Adrenal gland (tissue), 12 donors: ENCODE data around the gene UFSP2. TPM values are rescaled to one million over a fixed set of nuclear protein-coding genes. Genes with fewer than 3 reads are reported as not detected.
"Not testable (repeated sequence)": the region's sequence is repeated elsewhere in the genome, so short reads cannot be mapped to it uniquely, and the experiment has no call there.

Source experiments
- DNase-seq, 7 donors: peaks; one replicate each; pipeline ENCODE4 v3.0.0-alpha.2; 2019 to 2020
- H3K27ac ChIP-seq, 5 donors: fragments of 200-600 bp; sonication (generic) in 4 of 5; 1 replicate in 3 of 5; 2 replicates in 2 of 5; pipeline versions ENCODE4 v1.5.1 to v1.8.0; 2016 to 2020; ENCODE audit warnings: mild to moderate bottlenecking in 1 of 5
- H3K27me3 ChIP-seq: fragments of 200-600 bp; 2 replicates; pipeline ENCODE4 v1.8.0; 2021
- H3K36me3 ChIP-seq, 2 donors: fragments of 200-600 bp; replicated peaks in 1 of 2; 1 replicate in 1 of 2; 2 replicates in 1 of 2; pipeline versions ENCODE4 v1.5.1 to v1.8.0; 2018 to 2022
- H3K4me1 ChIP-seq, 2 donors: fragments of 200-600 bp; replicated peaks in 1 of 2; 1 replicate in 1 of 2; 2 replicates in 1 of 2; pipeline versions ENCODE4 v1.5.1 to v1.8.0; 2018 to 2021
- H3K4me3 ChIP-seq, 4 donors: fragments of 200-600 bp; sonication (generic) in 3 of 4; one replicate each; pipeline ENCODE4 v1.5.1; 2016 to 2018
- H3K9me3 ChIP-seq, 3 donors: fragments of 200-600 bp; sonication (generic) in 1 of 3; replicated peaks in 1 of 3; 1 replicate in 2 of 3; 2 replicates in 1 of 3; pipeline versions ENCODE4 v1.5.1 to v1.8.0; 2016 to 2021
- POLR2A ChIP-seq, 2 donors: fragments of 450-650 bp; IDR thresholded peaks; one replicate each; pipeline ENCODE4 v1.6.1; 2017; ENCODE audit warnings: antibody characterized with exemption in 2 of 2, mild to moderate bottlenecking in 2 of 2, moderate library complexity in 1 of 2
- WGBS, 4 donors: extraction: QIAGEN DNeasy Blood & Tissue Kit in 2 of 4; methylation state at CpG; one replicate each; pipeline versions ENCODE4 v1.1.5 to v1.1.7; 2013 to 2017; 5-methylcytosine and 5-hydroxymethylcytosine counted together
- intact Hi-C, 2 donors: fragments of 100-400 bp; cut with DNase I; formaldehyde crosslinking; loops; one replicate each; pipeline versions ENCODE4 v1.14.1 to v1.15.0; 2022 to 2023
- polyA plus RNA-seq, 3 donors: library from polyadenylated mRNA; stranded (reverse); fragments of 200-250 nt in 2 of 3; fragments of 350-450 nt in 1 of 3; fragmentation: Illumina TruSeq in 1 of 3; extraction: RNeasy Lipid Tissue Mini Kit (QIAGEN cat#74804) in 1 of 3; gene quantifications; one replicate each; pipeline ENCODE4 v1.2.3, GENCODE V29; 2013 to 2014
- total RNA-seq, 9 donors: library from RNA; depleted of rRNA in 4 of 9; stranded (reverse); fragments of >200 nt in 4 of 9; fragments of 120-200 nt in 1 of 9; fragmentation: NEBNext Ultra II Directional in 1 of 9; extraction: Animal tissue kit (Norgen Biotek cat#: 25700) in 1 of 9; gene quantifications; one replicate each; pipeline versions ENCODE4 v1.1.0 to v1.2.4, GENCODE V29; 2013 to 2023
- TF ChIP-seq, protein P1 (sequence below), 6 experiments: fragments of 450-650 bp in 4 of 6; fragments of 200-600 bp in 2 of 6; sonication (generic) in 1 of 6; IDR thresholded peaks; 1 replicate in 5 of 6; 2 replicates in 1 of 6; pipeline versions ENCODE4 v1.5.1 to v1.8.0; 2016 to 2021; ENCODE audit warnings: antibody characterized with exemption in 6 of 6, mild to moderate bottlenecking in 2 of 6, moderate library complexity in 1 of 6
- donor health status: healthy with polysubstance abuse.
- donor health status: Bipolar disorder and iron deficiency.
- donor health status: DM: yes; HTN: yes; CAD: no.
- donor health status: DM: no; HTN: no; CAD: no.
- donor health status: DM: no; HTN: no; CAD: no.
- donor health status: DM: yes; HTN: yes; CAD: no.

The UFSP2 gene
- total and polyA plus RNA-seq, 12 donors = 19.7 to 76.4 (median 44.1) TPM

DNA sequence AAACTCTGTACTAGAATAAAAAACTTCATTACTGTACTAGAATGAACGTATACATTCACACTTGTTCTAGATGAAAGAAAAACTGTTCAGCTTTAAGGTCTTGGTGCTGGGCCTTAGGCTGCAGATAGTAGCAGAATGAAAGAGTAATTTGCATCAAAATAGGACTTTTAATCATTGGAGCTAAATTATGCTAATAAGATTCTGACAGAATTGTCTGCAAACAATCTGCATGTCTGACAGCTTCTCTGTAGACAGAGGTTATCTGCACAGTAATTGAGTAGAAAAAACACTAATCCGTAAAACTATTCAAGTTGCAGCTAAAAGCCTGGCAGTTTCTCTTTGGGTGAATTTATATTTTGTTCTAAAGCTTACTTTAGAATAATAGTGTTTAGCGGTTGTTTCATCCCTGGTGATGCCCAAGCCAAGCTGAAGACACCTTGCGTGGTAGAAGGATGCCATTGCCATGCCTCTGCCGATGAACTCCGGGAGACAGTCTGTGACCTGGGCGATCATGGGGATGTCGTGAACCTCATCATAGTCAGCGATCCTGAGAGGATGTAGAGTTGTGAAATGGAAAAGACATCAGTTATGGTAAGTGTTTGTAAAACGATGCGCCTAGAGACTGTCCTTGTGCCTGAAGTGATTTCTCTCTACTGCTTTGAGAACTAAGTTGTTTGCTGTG, 55.4 kb downstream of the UFSP2 start:
- no peaks in the 10 kb centered on the region for H3K27me3 ChIP-seq
- H3K4me1 ChIP-seq = no peaks in the 10 kb centered on the region
- intact Hi-C loops = loop anchor here in 1 of 2 donors (5.0 kb wide), 1 partner anchor 92 kb away; no protein-coding TSS in a partner anchor
- no peaks in the 10 kb centered on the region for H3K36me3 ChIP-seq
- no peak overlapping the region for H3K27ac ChIP-seq
- H3K4me3 ChIP-seq = no peak overlapping the region
- WGBS, 4 donors = 96 to 99% (median 96%) methylated on average over 11 of the region's 11 CpGs
- TF ChIP-seq, protein P1, sequence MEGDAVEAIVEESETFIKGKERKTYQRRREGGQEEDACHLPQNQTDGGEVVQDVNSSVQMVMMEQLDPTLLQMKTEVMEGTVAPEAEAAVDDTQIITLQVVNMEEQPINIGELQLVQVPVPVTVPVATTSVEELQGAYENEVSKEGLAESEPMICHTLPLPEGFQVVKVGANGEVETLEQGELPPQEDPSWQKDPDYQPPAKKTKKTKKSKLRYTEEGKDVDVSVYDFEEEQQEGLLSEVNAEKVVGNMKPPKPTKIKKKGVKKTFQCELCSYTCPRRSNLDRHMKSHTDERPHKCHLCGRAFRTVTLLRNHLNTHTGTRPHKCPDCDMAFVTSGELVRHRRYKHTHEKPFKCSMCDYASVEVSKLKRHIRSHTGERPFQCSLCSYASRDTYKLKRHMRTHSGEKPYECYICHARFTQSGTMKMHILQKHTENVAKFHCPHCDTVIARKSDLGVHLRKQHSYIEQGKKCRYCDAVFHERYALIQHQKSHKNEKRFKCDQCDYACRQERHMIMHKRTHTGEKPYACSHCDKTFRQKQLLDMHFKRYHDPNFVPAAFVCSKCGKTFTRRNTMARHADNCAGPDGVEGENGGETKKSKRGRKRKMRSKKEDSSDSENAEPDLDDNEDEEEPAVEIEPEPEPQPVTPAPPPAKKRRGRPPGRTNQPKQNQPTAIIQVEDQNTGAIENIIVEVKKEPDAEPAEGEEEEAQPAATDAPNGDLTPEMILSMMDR (IDR thresholded peaks at IDR 0.05) = no peak
- TF ChIP-seq POLR2A (IDR thresholded peaks at IDR 0.05) = no peak
- DNase-seq = no peak
- no peaks in the 10 kb centered on the region for H3K9me3 ChIP-seq

DNA sequence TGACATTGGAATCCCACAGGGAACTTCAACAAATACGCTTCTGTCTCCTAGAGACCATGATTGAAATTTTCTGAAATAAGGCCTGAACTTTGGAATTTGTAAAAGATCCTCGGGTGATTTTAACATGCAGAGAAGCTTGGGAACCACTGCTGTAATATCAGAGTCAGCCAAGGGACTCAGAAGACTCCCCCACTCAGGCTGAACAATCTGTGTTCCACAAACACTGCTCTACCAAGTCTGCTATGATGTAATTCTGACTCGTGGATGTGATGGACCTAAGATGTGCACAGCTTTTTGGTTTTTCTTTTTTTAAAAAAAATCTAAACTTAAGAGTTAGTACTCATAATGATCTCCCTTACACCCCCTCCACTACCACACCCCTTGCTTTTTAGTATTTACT, 56.0 kb downstream of the UFSP2 start:
- no peaks in the 10 kb centered on the region for H3K36me3 ChIP-seq
- intact Hi-C loops = loop anchor here in 1 of 2 donors (5.0 kb wide), 1 partner anchor 93 kb away; no protein-coding TSS in a partner anchor

DNA sequence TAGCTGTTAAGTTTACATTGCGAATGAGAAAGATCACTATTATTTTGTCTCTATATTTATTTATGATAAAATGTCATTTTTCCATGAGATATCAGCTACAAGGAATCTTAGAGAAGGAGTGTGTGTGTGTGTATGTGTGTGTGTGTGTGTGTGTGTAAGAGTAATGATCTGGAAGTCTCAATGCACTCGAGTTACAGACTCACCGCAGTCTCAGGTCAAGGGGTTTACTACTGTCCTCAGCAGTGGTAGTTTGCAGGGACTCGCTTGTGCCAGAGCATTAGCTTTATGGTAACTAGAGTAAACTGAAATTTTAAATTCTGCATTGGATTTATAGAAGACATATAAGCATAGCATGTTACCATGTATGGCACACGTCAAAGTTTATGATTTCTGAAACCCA, 60.9 kb downstream of the UFSP2 start:
- H3K4me1 ChIP-seq = no peaks in the 10 kb centered on the region
- TF ChIP-seq, protein P1 (IDR thresholded peaks at IDR 0.05) = no peak
- TF ChIP-seq POLR2A (IDR thresholded peaks at IDR 0.05) = no peak
- H3K27me3 ChIP-seq = no peaks in the 10 kb centered on the region
- no peak overlapping the region for H3K4me3 ChIP-seq
- DNase-seq = no peak
- intact Hi-C loops = no loop called here
- WGBS, 4 donors = 96 to 98% (median 97%) methylated on average over 5 of the region's 5 CpGs
- H3K27ac ChIP-seq = no peak overlapping the region
- no peaks in the 10 kb centered on the region for H3K36me3 ChIP-seq
- H3K9me3 ChIP-seq = no peaks in the 10 kb centered on the region

More for the DNA sequence above, 56.0 kb downstream of the UFSP2 start:
- no peak for TF ChIP-seq POLR2A (IDR thresholded peaks at IDR 0.05)
- TF ChIP-seq, protein P1 (IDR thresholded peaks at IDR 0.05) = no peak
- Histone ChIP-seq H3K4me3 (no peak overlapping the region), H3K4me1 (no peaks in the 10 kb centered on the region), H3K27ac (no peak overlapping the region), H3K27me3 (no peaks in the 10 kb centered on the region), H3K9me3 (no peaks in the 10 kb centered on the region)
- no peak for DNase-seq
- 83 to 89% (median 86%) methylated on average over 3 of the region's 3 CpGs for WGBS, 4 donors

DNA sequence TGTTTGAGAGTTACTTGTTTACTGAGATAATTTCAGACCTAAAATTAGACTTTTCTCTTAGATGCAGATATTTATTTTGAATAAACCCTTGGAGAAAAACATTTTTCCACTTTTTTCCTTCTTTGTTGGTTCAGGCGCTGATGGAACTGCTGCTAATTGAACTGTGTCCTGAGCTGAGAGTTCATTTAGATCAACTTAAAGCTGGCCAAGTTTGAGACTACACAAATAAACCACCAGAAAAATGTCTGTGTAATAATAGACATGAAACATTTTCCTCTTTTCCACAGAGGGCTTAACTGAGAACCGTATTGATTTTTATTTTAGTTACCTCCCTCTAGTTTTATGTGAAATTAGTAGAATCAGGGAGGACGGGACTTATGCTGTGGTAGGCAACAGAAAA, 62.5 kb downstream of the UFSP2 start:
- TF ChIP-seq POLR2A (IDR thresholded peaks at IDR 0.05) = no peak
- TF ChIP-seq, protein P1 (IDR thresholded peaks at IDR 0.05) = no peak
- Histone ChIP-seq H3K27me3 (no peaks in the 10 kb centered on the region), H3K27ac (no peak overlapping the region), H3K4me3 (no peak overlapping the region), H3K9me3 (no peaks in the 10 kb centered on the region), H3K4me1 (no peaks in the 10 kb centered on the region), H3K36me3 (no peaks in the 10 kb centered on the region)
- intact Hi-C loops = no loop called here
- no peak for DNase-seq
- WGBS, 4 donors = 84 to 87% (median 85%) methylated on average over 3 of the region's 3 CpGs

DNA sequence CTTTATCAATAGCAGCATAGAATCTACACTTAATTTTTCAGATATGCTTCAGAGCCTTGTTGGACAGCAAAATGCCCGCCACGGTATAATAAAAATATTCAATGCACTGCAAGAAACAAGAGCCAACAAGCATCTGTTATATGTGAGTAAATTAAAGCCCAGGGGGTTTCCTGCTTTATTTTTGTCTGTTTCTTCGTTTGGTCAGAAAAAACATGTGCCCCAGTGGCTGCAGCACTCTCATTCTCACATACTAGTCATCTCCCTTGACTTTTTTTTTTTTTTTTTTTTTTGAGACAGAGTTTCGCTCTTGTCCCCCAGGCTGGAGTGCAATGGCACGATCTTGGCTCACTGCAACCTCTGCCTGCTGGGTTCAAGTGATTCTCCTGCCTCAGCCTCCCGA, 63.2 kb downstream of the UFSP2 start:
- WGBS, 4 donors = 88 to 93% (median 92%) methylated on average over 6 of the region's 6 CpGs
- H3K27ac ChIP-seq, intact Hi-C loops, H3K4me3 ChIP-seq, H3K27me3 ChIP-seq, DNase-seq, H3K9me3 ChIP-seq, H3K4me1 ChIP-seq, H3K36me3 ChIP-seq: not testable (repeated sequence)
